ENCODE measurements around the gene PPA2. TPM values are rescaled to one million over a fixed set of nuclear protein-coding genes. Genes with fewer than 3 reads are reported as not detected.

Gene PPA2
- total and polyA plus RNA-seq, 2 experiments from 2014 or later: 58.4 to 63.7 TPM

GRCh38 chr4:105430811-105431210 is 43.1 kb downstream of the PPA2 start:
- Histone ChIP-seq H3K4me1 (ENCODE audit: insufficient read depth) (no peaks in the 10 kb centered on the region), H3K4me3 (no peak overlapping the region), H3K9me2 (ENCODE audit: insufficient read depth) (no peaks in the 10 kb centered on the region), H3K4me2 (no peak overlapping the region), H4K20me1 (replicated peaks; ENCODE audit: insufficient read depth) (no peaks in the 10 kb centered on the region; the same call in 1 of the 2 replicates), H3K36me3 (ENCODE audit: insufficient read depth) (no peaks in the 10 kb centered on the region; the same call in 1 of the 2 replicates), H3K79me2 (replicated peaks; ENCODE audit: insufficient read depth) (no peaks in the 10 kb centered on the region), H3F3A (replicated peaks; ENCODE audit: low read depth) (no peaks in the 10 kb centered on the region), H2AFZ (no peak overlapping the region), H3K27me3 (ENCODE audit: insufficient read depth) (no peaks in the 10 kb centered on the region), H3K27ac (ENCODE audit: low read depth) (no peak overlapping the region)
- no peak for TF ChIP-seq CREB1 (CRISPR knock-in tag; IDR thresholded peaks at IDR 0.05; ENCODE audit: low read depth)
- no peak for TF ChIP-seq ZNF114 (CRISPR knock-in tag; IDR thresholded peaks at IDR 0.05)
- no peak for TF ChIP-seq NANOG (IDR thresholded peaks at IDR 0.05; ENCODE audit: borderline replicate concordance)
- no peak for TF ChIP-seq REST (IDR thresholded peaks at IDR 0.05; ENCODE audit: unreplicated experiment)
- TF ChIP-seq EZH2 (IDR thresholded peaks at IDR 0.05; ENCODE audit: low read depth, unreplicated experiment): no peak
- no peak for TF ChIP-seq CTCF (conservative IDR thresholded peaks at IDR 0.05; ENCODE audit: low read depth in 2 of 2)
- TF ChIP-seq ZNF462 (CRISPR knock-in tag; IDR thresholded peaks at IDR 0.05): no peak
- TF ChIP-seq ETS1 (IDR thresholded peaks at IDR 0.05): no peak
- no peak for TF ChIP-seq POLR2AphosphoS5 (IDR thresholded peaks at IDR 0.05; ENCODE audit: low read depth)
- no peak for TF ChIP-seq STAT1 (IDR thresholded peaks at IDR 0.05; ENCODE audit: unreplicated experiment)
- no peak for TF ChIP-seq EZH2phosphoT487 (IDR thresholded peaks at IDR 0.05; ENCODE audit: unreplicated experiment)
- no peak for TF ChIP-seq JUNB (IDR thresholded peaks at IDR 0.05; ENCODE audit: unreplicated experiment)
- no peak for TF ChIP-seq ZNF331 (CRISPR knock-in tag; IDR thresholded peaks at IDR 0.05; ENCODE audit: low read depth)
- H3K36me3 Mint-ChIP-seq (ENCODE audit: low read depth): peaks cover 46% of the 10 kb centered on the region
- ATAC-seq (no peak), DNase-seq (ENCODE audit: low spot score) (no peak)
- H3K27ac Mint-ChIP-seq: no peak overlapping the region
- H3K4me3 Mint-ChIP-seq: no peak overlapping the region
- H3K27me3 Mint-ChIP-seq (ENCODE audit: insufficient read depth, low read depth, poor library complexity): peaks cover 1% of the 10 kb centered on the region
- H3K4me1 Mint-ChIP-seq: no peaks in the 10 kb centered on the region
- no peaks in the 10 kb centered on the region for H3K9me3 Mint-ChIP-seq
